CD4-positive, alpha-beta T cell treated with Interleukin-15 for 4 hours (primary cell): ENCODE measurements around the gene BTBD17.
A peak's percentile ranks its signal among the peaks of the same experiment; 100 is the strongest.

ENCODE experiments used
- DNase-seq: peaks from one replicate; pipeline ENCODE4 v3.0.0-alpha.2; 2020; ENCODE audit warnings: low spot score

The BTBD17 gene

DNA sequence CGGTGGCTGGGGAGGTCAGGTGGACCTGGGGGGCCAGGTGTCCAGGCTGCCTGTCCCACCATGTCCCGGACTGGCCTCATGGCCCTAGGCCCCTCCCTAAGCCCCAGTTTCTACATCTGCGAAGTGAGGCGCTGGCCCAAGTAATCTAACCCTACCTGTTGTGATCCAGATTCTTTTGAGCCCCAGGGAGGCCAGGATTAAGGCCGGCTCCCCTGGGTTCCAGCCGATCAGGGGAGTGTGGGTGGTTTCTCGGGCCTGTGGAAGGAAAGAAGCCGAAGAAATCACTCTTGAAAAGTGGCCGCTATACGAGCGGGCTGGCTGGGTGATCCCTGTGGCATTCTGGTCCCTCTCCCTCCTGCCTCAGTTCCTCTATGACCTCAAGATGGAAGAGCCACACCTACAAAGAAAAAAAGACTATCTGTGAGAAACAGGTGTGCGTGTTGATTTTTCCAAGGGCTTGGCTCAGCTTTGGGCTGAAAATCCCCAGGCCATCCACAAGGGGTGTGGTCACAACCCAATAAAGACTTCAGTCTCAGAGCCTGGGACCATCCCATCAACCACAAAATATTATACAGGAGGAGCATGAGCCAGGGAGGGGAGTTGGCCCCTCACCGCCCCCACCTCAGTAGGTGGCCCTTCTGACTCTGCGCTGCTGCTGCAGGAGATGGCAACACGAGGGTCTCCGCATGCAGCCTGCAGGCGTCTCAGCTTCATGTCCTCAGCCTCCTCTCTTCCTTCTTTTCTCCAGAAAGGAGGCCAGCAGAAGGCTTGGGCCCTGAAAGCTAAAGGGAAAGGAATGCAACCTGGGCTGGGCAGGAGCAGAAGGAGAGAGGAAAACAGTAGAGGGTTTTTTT lies 25.9 kb upstream of the BTBD17 start:
- no peak for DNase-seq

- DNase-seq, result no peak
These were observed 24.7 kb upstream of the BTBD17 start for GRCh38 chr17:74386386-74386785.

DNA sequence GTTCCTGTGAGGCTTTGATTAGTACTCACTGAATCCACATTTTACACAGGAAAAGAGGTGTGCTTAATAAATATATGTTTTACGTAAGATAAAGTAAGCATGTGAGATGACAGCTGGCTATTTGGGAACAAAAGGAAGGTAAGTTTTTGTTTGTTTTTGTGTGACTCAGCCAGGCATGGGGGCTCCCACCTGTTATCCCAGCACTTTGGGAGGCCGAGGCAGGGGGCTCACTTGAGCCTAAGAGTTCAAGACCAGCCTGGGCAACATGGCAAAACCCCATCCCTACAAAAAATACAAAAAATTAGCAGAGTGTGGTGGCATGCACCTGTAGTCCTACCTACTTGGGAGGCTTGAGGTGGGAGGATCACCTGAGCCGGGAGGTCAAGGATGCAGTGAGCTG lies 23.5 kb upstream of the BTBD17 start:
- no peak for DNase-seq

DNA sequence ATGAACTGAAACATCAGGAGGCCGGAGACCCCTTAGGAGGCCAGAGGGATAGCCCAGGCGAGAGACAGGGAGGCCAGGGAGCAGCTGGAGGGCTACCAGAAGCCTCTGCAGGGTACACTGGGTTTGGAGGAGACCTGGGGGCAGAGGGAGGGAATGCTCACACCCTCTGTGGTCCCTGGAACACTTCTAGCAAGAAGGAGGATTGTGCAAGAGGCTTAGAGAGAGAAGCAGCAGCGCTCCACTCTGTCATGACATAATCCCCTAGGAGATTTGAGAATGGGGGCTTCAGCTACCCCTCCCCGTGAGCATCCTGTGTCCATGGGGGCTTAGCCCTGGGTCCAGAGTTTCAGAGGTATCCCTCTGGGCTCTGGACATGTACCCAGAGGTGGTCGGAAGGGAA lies 21.5 kb upstream of the BTBD17 start:
- no peak for DNase-seq

DNA sequence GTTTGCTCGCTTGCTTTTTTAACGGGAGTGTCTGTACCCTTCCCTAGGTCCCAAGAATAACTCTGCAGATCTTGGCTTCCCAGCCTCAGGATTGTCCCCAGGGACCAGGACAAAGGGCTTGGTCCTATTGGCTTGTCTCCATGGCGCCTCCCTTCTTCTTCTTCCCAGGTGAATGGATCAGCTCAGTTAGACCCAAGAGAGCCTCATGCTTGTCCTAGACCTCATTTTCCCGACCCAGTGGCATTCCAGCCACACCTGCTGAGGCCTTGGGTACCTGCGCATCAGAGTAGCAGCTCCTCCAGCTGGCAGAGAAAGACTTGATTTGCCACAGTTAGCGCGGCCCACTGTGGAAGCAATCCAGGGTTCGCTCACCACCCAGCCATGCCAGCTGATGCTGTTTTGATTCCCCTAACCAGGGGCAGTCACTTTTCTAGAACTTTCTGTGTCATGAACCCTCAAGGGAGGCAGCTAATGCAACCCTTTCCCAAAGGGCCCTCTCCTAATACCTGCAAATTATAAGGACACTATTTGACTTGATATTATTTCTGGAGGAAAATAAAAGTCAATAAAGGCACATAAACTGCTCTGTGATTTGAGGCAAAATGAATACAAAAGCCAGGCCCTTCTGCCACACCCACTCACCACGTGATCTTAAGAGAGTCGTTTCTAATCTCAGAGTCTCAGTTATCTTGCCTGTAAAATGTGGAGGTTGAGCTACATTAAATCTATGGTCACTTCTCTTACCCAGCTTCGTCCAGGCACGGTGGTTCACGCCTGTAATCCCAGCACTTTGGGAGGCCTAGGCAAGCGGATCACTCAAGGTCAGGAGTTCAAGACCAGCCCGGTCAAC lies 19.5 kb upstream of the BTBD17 start:
- DNase-seq, result no peak

DNA sequence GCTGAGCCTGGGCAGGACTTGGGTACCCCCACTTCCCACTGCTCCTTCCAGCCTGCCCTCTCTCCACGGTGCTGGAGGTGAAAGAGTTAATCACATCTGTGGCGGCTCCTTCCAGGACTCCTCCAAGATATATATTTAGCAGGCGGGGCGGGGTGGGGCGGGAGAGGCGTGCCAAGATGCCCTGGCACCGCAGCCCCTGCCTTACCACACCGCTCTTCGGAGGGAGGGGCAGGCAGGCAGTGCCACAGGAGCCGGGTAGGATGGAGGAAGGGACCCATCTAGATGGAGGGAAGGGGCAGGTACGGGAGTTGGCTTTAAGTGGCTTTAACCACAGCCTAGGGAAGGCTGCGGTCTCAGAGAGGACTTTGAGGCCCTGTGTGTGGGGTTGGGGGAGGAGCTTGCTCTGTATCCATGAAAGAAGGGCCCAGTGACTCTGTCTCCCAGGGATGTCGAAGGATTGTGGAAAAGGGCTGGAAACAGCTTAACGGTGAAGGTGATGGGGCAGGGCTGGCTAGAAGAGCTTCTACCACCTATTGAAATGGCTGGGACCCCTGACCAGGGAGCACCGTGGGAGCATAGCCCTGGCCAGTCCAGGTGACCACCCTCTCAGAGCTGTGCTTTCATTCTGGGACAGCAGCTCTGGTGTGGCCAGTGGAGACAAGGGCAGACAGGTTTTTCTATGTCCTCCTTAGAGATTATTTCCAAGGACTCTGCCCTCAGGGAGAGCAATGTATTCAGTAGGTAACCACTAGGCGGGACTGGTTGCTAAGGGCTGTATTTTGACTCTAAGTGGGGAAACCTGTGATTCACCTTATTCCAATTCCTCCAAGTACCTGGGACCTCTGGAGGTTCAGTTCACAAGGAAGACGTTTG lies 18.7 kb upstream of the BTBD17 start:
- no peak for DNase-seq

DNA sequence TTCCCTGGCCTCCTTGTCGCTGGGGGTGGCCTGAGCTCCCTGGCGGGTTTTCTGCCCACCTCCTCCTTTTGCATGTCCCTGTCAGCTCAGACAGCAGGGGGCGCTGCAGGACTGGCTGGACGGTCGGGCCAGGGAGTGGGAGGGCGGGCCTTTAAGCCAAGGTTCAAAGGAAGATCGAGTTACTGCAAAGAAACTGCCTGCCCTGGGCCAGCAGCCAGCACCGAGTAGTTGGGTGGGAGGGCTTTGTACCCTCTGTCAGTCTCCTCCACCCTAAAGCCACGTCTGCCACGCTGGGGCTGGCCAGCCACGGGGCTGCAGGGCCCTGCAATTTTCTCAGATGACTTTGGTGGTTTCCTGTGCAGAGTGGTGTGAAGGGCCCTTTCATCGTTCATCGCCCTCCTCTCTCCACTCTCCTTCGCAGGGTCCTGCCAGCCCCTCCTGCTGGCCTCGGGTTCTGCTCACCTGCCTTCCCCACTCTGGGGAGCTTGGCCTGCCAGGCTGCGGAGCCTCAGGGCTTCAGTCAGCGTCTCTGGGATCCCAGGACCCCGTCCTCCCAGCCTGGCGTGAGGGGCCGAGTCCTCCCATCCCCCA lies 17.9 kb upstream of the BTBD17 start:
- DNase-seq, result peak; percentile 90

DNA sequence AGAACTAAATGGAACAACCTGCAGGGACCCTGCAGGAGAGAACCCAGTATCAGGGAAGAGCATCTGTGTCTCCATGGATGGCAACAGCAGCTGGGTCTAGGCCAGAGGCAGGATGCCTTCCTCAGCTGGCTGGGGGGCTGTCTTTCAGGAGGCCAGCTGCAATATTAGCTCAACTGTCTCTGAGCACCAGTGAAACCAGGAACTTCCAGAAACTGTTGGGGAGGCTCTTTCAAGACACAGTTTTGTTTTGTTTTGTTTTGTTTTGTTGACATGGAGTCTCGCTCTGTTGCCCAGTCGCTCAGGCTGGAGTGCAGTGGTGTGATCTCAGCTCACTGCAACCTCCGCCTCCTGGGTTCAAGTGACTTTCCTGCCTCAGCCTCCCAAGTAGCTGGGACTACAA lies 13.2 kb upstream of the BTBD17 start:
- no peak for DNase-seq

GRCh38 chr17:74373838-74374606 lies 12.4 kb upstream of the BTBD17 start:
- no peak for DNase-seq

GRCh38 chr17:74372426-74372825 lies 10.8 kb upstream of the BTBD17 start:
- DNase-seq, result no peak

- DNase-seq, result no peak
These were observed 10.0 kb upstream of the BTBD17 start for GRCh38 chr17:74371653-74372147.

GRCh38 chr17:74369665-74370490 lies 8.2 kb upstream of the BTBD17 start:
- DNase-seq, result no peak

GRCh38 chr17:74369221-74369620 lies 7.6 kb upstream of the BTBD17 start:
- DNase-seq, result peak; percentile 46

- DNase-seq, result peak; percentile 71
These were observed 6.8 kb upstream of the BTBD17 start for GRCh38 chr17:74368341-74369081.

- DNase-seq, result no peak
These were observed 5.5 kb upstream of the BTBD17 start, which contains the start of gene GPR142 for GRCh38 chr17:74367206-74367605. Gene GPR142 (plus strand): TSS chr17:74367506. CDS start chr17:74369541, 2,035 bp downstream.

DNA sequence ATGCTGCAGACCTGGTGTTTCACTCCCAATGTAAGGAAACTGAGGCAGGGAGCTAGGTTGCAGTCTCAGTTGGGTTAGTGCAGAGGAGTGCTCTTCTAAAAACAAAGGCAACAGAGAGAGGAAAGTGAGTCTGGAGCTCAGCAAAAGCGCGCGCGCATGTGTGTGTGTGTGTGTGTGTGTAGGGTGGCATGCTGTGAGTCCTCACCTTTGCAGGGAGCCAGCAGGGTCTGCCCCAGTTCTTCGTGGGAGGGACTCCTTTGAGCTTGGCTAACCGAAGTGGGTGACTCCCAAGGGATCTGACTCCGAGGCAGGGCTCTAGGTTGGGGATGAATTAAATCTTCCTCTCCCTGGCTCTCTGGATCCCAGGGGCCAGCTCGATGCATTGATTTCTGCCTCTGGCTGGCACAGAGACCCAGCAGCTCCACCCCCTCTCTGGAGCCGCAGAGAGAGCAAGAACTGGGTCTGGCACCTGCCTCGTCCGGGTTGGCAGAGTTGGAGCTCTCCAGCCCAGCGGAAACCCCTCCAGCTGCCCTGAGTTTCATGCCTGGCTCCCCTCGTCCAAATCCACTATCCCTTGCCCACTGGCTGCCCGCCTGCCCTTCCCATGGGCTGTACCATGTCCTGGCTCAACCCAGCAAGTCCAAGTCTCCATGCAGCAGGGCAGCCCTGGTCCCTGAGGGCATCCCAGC lies 1.3 kb upstream of the BTBD17 start:
- no peak for DNase-seq

GRCh38 chr17:74362069-74362405 lies 369 bp upstream of the BTBD17 start:
- no peak for DNase-seq

DNA sequence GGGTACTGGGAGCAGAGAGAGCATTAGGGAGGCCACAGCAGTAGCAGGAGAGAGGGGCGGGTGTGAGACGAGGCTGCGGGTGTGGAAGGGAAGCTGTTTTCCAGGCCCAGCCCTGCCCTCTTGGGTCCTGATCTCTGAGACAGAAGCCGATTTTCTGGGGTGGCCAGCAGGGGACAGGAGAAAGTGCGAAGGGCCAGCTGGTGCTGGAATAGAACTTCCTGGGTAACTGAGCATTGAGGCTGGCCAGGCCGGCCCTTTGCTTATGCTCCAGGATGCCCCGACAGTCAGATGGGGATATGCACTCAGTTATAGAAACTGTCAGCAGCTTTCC lies 804 bp downstream of the BTBD17 start:
- no peak for DNase-seq

DNA sequence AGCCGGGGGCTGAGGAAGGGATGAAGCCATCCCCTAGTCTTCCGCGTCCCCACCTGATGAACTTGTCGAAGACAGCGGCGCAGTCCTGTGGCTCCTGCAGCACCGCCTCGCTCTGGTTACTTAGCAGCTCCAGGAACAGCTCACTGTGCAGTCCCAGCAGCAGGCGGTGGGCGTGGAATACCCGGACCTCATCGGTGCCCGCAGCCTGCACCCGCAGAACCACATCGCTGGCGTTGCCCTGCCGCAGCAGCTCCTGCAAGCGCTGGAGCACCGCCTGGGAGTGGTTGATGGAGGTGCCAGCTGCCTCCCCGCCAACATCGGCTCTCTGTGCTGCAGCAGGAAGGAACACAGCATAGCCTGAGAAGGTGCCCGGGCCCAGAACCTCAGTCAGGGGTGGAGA lies 1.8 kb downstream of the BTBD17 start:
- no peak for DNase-seq
